Choroid plexus epithelial cell (primary cell): ENCODE measurements around the gene PYGL.

ENCODE experiments used
- DNase-seq: peaks from one replicate; pipeline ENCODE4 v3.0.0-alpha.2; 2010; ENCODE audit warnings: low read depth
- H3K4me3 ChIP-seq: 2 replicates; pipeline ENCODE4 v1.5.1; 2011; ENCODE audit warnings: low read depth, mild to moderate bottlenecking, control low read depth, low read length, moderate library complexity
- TF ChIP-seq, protein P1 (sequence below): conservative IDR thresholded peaks from 2 replicates; pipeline ENCODE4 v1.5.1; 2011; ENCODE audit warnings: low read depth, mild to moderate bottlenecking, control low read depth, inconsistent platforms, low read length, moderate library complexity

Gene PYGL

GRCh38 chr14:50954811-50955372, 10.6 kb upstream of the PYGL start:
- peak; percentile 86 for DNase-seq
- TF ChIP-seq, protein P1, sequence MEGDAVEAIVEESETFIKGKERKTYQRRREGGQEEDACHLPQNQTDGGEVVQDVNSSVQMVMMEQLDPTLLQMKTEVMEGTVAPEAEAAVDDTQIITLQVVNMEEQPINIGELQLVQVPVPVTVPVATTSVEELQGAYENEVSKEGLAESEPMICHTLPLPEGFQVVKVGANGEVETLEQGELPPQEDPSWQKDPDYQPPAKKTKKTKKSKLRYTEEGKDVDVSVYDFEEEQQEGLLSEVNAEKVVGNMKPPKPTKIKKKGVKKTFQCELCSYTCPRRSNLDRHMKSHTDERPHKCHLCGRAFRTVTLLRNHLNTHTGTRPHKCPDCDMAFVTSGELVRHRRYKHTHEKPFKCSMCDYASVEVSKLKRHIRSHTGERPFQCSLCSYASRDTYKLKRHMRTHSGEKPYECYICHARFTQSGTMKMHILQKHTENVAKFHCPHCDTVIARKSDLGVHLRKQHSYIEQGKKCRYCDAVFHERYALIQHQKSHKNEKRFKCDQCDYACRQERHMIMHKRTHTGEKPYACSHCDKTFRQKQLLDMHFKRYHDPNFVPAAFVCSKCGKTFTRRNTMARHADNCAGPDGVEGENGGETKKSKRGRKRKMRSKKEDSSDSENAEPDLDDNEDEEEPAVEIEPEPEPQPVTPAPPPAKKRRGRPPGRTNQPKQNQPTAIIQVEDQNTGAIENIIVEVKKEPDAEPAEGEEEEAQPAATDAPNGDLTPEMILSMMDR = peak; percentile 77
- H3K4me3 ChIP-seq = no peak overlapping the region

GRCh38 chr14:50953502-50953901, 9.2 kb upstream of the PYGL start:
- TF ChIP-seq, protein P1 = no peak
- H3K4me3 ChIP-seq = no peak overlapping the region
- DNase-seq = no peak

- no peak overlapping the region for H3K4me3 ChIP-seq
- no peak for DNase-seq
- TF ChIP-seq, protein P1 = no peak
Observed at GRCh38 chr14:50951032-50951431, 6.7 kb upstream of the PYGL start.

DNA sequence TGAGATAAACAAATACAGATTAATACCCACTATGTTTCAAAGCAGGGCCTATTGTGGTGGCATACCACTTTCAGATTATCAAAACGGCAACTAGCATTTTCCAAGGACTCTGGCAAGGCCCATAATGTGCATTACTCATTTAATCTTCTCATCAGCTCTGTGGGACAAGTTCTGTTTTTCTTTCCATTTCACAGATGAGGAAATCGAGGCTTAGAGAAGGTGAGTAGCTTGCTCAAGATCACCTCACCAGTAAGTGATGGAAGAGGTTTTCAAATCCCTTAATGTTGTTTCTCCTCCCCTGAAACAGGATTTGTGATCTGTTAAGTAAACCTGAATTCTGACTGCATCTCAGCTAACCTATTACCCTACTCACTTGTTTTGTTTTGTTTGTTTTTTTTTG, 3.9 kb upstream of the PYGL start:
- DNase-seq = no peak
- no peak overlapping the region for H3K4me3 ChIP-seq
- TF ChIP-seq, protein P1 = no peak

DNA sequence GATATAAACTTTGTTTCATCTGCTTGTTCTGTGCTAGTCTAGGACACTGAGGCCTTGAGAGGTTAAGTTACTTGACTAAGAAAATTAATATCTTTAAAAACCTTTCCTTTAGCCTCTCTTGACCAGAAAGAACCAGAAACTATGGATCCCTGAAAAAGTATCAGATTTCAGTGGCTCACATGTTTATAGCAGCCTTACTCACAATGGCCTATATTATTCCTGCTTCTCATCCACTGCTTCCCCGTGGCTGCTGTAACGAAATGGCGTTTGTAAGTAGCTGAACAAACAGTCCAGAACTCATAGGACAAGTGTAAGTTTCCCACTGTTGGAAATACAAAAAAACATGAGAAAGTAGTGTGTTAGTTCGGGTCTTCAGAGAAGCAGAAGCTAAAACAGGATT, 3.2 kb upstream of the PYGL start:
- peak; percentile 62 for DNase-seq
- H3K4me3 ChIP-seq = no peak overlapping the region
- TF ChIP-seq, protein P1 = no peak

GRCh38 chr14:50946234-50946935, 2.1 kb upstream of the PYGL start:
- TF ChIP-seq, protein P1 = no peak
- H3K4me3 ChIP-seq = no peak overlapping the region
- no peak for DNase-seq
